ENCODE data around the gene MAMDC2.

DNA sequence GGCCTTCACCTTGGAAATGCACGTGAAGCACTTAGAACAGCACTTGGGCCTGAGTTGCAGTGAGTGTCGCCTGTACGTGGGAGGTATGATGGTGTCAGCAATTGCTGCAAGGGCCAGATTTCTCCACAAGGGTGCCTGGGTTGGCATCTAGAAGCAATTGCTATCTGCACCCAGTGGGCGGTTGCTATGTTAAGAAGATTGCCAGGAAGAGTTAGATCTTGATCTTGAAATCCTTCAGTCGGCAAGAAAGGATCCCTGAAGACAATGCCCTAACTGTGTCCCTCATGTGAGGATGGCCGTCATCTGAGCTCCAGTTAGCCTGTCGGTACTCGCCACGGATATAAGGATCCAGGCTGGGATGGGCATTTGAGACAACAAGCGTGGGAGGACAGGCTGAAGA, 62.9 kb downstream of the MAMDC2 start:
- TF ChIP-seq POLR2AphosphoS5 (IDR thresholded peaks at IDR 0.05; ENCODE audit: borderline replicate concordance, low read depth, low read length) (no peak), EZH2 (IDR thresholded peaks at IDR 0.05) (no peak), FOXP2 (optimal IDR thresholded peaks at IDR 0.05; ENCODE audit: control extremely low read depth, extremely low read length, insufficient read depth) (no peak)

All from SK-N-MC (cell line).